ENCODE measurements around the gene SMKR1. TPM values are rescaled to one million over a fixed set of nuclear protein-coding genes. Genes with fewer than 3 reads are reported as not detected.

SMKR1 gene
- total RNA-seq, 1 donor = 0.72 TPM

- Histone ChIP-seq H4K20me1 (ENCODE audit: insufficient read depth, low read length) (no peaks in the 10 kb centered on the region), H3K79me2 (ENCODE audit: insufficient read depth, low read length) (no peaks in the 10 kb centered on the region), H3K4me2 (ENCODE audit: insufficient read depth, low read length) (no peak overlapping the region), H3K27me3 (ENCODE audit: insufficient read depth, low read length) (peaks cover 4% of the 10 kb centered on the region), H3K4me1 (ENCODE audit: insufficient read depth, low read length) (no peaks in the 10 kb centered on the region), H3K9me3 (ENCODE audit: low read depth, low read length) (no peaks in the 10 kb centered on the region), H2AFZ (ENCODE audit: low read length) (no peak overlapping the region), H3K36me3 (ENCODE audit: insufficient read depth, low read length) (no peaks in the 10 kb centered on the region), H3K4me3 (ENCODE audit: insufficient read depth, low read length) (no peak overlapping the region), H3K27ac (ENCODE audit: low read depth, low read length) (no peak overlapping the region)
- no peak for DNase-seq (ENCODE audit: insufficient read length, low spot score, missing footprints)
- TF ChIP-seq, protein P1, sequence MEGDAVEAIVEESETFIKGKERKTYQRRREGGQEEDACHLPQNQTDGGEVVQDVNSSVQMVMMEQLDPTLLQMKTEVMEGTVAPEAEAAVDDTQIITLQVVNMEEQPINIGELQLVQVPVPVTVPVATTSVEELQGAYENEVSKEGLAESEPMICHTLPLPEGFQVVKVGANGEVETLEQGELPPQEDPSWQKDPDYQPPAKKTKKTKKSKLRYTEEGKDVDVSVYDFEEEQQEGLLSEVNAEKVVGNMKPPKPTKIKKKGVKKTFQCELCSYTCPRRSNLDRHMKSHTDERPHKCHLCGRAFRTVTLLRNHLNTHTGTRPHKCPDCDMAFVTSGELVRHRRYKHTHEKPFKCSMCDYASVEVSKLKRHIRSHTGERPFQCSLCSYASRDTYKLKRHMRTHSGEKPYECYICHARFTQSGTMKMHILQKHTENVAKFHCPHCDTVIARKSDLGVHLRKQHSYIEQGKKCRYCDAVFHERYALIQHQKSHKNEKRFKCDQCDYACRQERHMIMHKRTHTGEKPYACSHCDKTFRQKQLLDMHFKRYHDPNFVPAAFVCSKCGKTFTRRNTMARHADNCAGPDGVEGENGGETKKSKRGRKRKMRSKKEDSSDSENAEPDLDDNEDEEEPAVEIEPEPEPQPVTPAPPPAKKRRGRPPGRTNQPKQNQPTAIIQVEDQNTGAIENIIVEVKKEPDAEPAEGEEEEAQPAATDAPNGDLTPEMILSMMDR (IDR thresholded peaks at IDR 0.05; ENCODE audit: extremely low read depth, low read depth, low read length) = no peak
Measured at GRCh38 chr7:129538790-129539189, 36.5 kb downstream of the SMKR1 start.

DNA sequence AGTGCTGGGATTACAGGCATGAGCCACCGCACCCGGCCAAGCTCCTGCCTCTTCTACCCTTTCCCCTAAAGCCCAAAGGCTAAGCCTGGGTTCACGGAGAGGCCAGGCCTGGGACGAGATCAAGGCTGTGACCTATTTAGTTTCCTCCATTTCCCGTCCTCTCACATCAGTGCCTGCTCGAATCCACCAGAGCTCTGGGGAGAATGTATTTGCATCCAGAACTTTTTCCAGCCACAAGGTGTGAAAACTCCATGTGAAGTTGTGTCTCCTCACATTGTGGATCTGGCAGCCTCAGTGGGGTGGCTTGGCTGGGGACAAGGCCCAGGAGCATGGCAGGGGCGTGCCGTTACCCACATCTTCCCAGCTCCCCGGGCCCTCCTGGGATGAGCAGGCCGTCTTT, 38.0 kb downstream of the SMKR1 start:
- Histone ChIP-seq H3K4me3 (ENCODE audit: insufficient read depth, low read length) (no peak overlapping the region), H3K27me3 (ENCODE audit: insufficient read depth, low read length) (peaks cover 10% of the 10 kb centered on the region), H3K4me2 (ENCODE audit: insufficient read depth, low read length) (no peak overlapping the region), H4K20me1 (ENCODE audit: insufficient read depth, low read length) (no peaks in the 10 kb centered on the region), H3K4me1 (ENCODE audit: insufficient read depth, low read length) (no peaks in the 10 kb centered on the region), H3K79me2 (ENCODE audit: insufficient read depth, low read length) (no peaks in the 10 kb centered on the region), H3K9me3 (ENCODE audit: low read depth, low read length) (no peaks in the 10 kb centered on the region), H3K36me3 (ENCODE audit: insufficient read depth, low read length) (no peaks in the 10 kb centered on the region), H2AFZ (ENCODE audit: low read length) (no peak overlapping the region), H3K27ac (ENCODE audit: low read depth, low read length) (no peak overlapping the region)
- TF ChIP-seq, protein P1 (IDR thresholded peaks at IDR 0.05; ENCODE audit: extremely low read depth, low read depth, low read length) = no peak
- no peak for DNase-seq (ENCODE audit: insufficient read length, low spot score, missing footprints)

- Histone ChIP-seq H3K27me3 (ENCODE audit: insufficient read depth, low read length) (peaks cover 10% of the 10 kb centered on the region), H2AFZ (ENCODE audit: low read length) (no peak overlapping the region), H3K4me2 (ENCODE audit: insufficient read depth, low read length) (no peak overlapping the region), H4K20me1 (ENCODE audit: insufficient read depth, low read length) (no peaks in the 10 kb centered on the region), H3K27ac (ENCODE audit: low read depth, low read length) (no peak overlapping the region), H3K79me2 (ENCODE audit: insufficient read depth, low read length) (no peaks in the 10 kb centered on the region), H3K4me3 (ENCODE audit: insufficient read depth, low read length) (no peak overlapping the region), H3K36me3 (ENCODE audit: insufficient read depth, low read length) (no peaks in the 10 kb centered on the region), H3K4me1 (ENCODE audit: insufficient read depth, low read length) (no peaks in the 10 kb centered on the region), H3K9me3 (ENCODE audit: low read depth, low read length) (no peaks in the 10 kb centered on the region)
- TF ChIP-seq, protein P1 (IDR thresholded peaks at IDR 0.05; ENCODE audit: extremely low read depth, low read depth, low read length) = no peak
- no peak for DNase-seq (ENCODE audit: insufficient read length, low spot score, missing footprints)
Measured at GRCh38 chr7:129544700-129545099, 42.4 kb downstream of the SMKR1 start.

- H3K36me3 ChIP-seq (ENCODE audit: insufficient read depth, low read length) = no peaks in the 10 kb centered on the region
- H3K27ac ChIP-seq (ENCODE audit: low read depth, low read length) = no peak overlapping the region
- no peak for DNase-seq (ENCODE audit: insufficient read length, low spot score, missing footprints)
- no peak overlapping the region for H3K4me3 ChIP-seq (ENCODE audit: insufficient read depth, low read length)
- H3K27me3 ChIP-seq (ENCODE audit: insufficient read depth, low read length) = no peaks in the 10 kb centered on the region
- H3K4me2 ChIP-seq (ENCODE audit: insufficient read depth, low read length) = no peak overlapping the region
- H3K4me1 ChIP-seq (ENCODE audit: insufficient read depth, low read length) = no peaks in the 10 kb centered on the region
- TF ChIP-seq, protein P1 (IDR thresholded peaks at IDR 0.05; ENCODE audit: extremely low read depth, low read depth, low read length) = no peak
- no peak overlapping the region for H2AFZ ChIP-seq (ENCODE audit: low read length)
- H4K20me1 ChIP-seq (ENCODE audit: insufficient read depth, low read length) = no peaks in the 10 kb centered on the region
- H3K79me2 ChIP-seq (ENCODE audit: insufficient read depth, low read length) = no peaks in the 10 kb centered on the region
- no peaks in the 10 kb centered on the region for H3K9me3 ChIP-seq (ENCODE audit: low read depth, low read length)
Measured at GRCh38 chr7:129550693-129551360, 48.5 kb downstream of the SMKR1 start.
